GM12878 (cell line): ENCODE measurements around the gene EFHC1. TPM values are rescaled to one million over a fixed set of nuclear protein-coding genes. Genes with fewer than 3 reads are reported as not detected.

Experiments
- ATAC-seq: fragments of 200-7000 bp; cut with Tn5 transposase; 3 replicates; pipeline ENCODE4 v1.9.1; 2020; ENCODE audit warnings: mild to moderate bottlenecking, moderate library complexity
- BruUV-seq: library from RNA; stranded (reverse); fragments of 400-500 nt; replicated peaks from 2 replicates; lab custom pipeline; 2021; lab: Mats Ljungman, UMichigan
- CTCF ChIA-PET: fragments of 300-600 bp; sonication (Branson Sonifier 250); formaldehyde crosslinking; extraction: SDS; loops from one replicate; lab custom pipeline; 2021; ENCODE audit warnings: inconsistent platforms; lab: Yijun Ruan, JAX
- POLR2A ChIA-PET: fragments of 350-600 bp; formaldehyde crosslinking; extraction: SDS; loops from one replicate; lab custom pipeline; 2021; ENCODE audit warnings: inconsistent platforms; lab: Charles Lee
- RAD21 ChIA-PET: fragments of 300-600 bp; sonication (Branson Sonifier 250); formaldehyde crosslinking; loops from one replicate; lab custom pipeline; 2023; ENCODE audit warnings: antibody characterized with exemption; ENCODE audit not compliant: unreplicated experiment; lab: Charles Lee
- SMC1A ChIA-PET: fragments of 300-600 bp; sonication (Branson Sonifier 250); formaldehyde crosslinking; loops from one replicate; lab custom pipeline; 2023; ENCODE audit not compliant: unreplicated experiment, uncharacterized antibody; lab: Charles Lee
- DNase-seq: peaks from one replicate; pipeline ENCODE4 v3.0.0-alpha.2; 2011; ENCODE audit warnings: low read depth, low spot score
- FAIRE-seq: peaks from 3 replicates; lab custom pipeline; 2011; peaks lifted over from hg19 to GRCh38; lab: Jason Lieb, UNC
- H2AFZ ChIP-seq: 2 replicates; pipeline ENCODE4 v1.6.0; 2011; ENCODE audit warnings: low read depth, low read length, control low read depth; ENCODE audit not compliant: control insufficient read depth
- H3K27ac ChIP-seq: 2 replicates; pipeline ENCODE4 v1.5.1; 2011; ENCODE audit warnings: control low read depth; ENCODE audit not compliant: control insufficient read depth, insufficient read depth
- H3K27me3 ChIP-seq, 2 experiments: replicated peaks in 1 of 2; 2 replicates each; pipeline versions ENCODE4 v1.6.0 to v1.6.1; 2011; ENCODE audit warnings: low read length in 1 of 2; ENCODE audit not compliant: control insufficient read depth in 2 of 2, insufficient read depth in 2 of 2
- H3K36me3 ChIP-seq, 2 experiments: 2 replicates each; pipeline ENCODE4 v1.5.1; 2011; ENCODE audit warnings: low read length in 1 of 2; ENCODE audit not compliant: control insufficient read depth in 2 of 2, insufficient read depth in 2 of 2
- H3K4me1 ChIP-seq: 2 replicates; pipeline ENCODE4 v1.6.1; 2011; ENCODE audit warnings: mild to moderate bottlenecking, low read length, moderate library complexity, mixed read lengths; ENCODE audit not compliant: control insufficient read depth, insufficient read depth
- H3K4me2 ChIP-seq: 2 replicates; pipeline ENCODE4 v1.6.0; 2011; ENCODE audit warnings: control low read depth; ENCODE audit not compliant: control insufficient read depth, insufficient read depth
- H3K4me3 ChIP-seq: fragments of 200-600 bp; sonication (generic); 2 replicates; pipeline ENCODE4 v1.5.1; 2016
- H3K79me2 ChIP-seq: 2 replicates; pipeline ENCODE4 v1.6.0; 2011; ENCODE audit warnings: low read length; ENCODE audit not compliant: control insufficient read depth, insufficient read depth
- H3K9ac ChIP-seq: 2 replicates; pipeline ENCODE4 v1.8.0; 2011; ENCODE audit warnings: low read length, control low read depth, mixed read lengths; ENCODE audit not compliant: control insufficient read depth, insufficient read depth
- H3K9me3 ChIP-seq: replicated peaks from 3 replicates; pipeline ENCODE4 v1.5.1; 2011; ENCODE audit warnings: mild to moderate bottlenecking, low read length; ENCODE audit not compliant: control insufficient read depth, insufficient read depth
- H4K20me1 ChIP-seq: 2 replicates; pipeline ENCODE4 v1.6.0; 2011; ENCODE audit not compliant: control insufficient read depth, insufficient read depth
- CHD1 ChIP-seq: IDR thresholded peaks from 2 replicates; pipeline ENCODE4 v1.6.1; 2012; ENCODE audit warnings: low read depth, low read length, improper control_type of control experiment
- CHD4 ChIP-seq: fragments of 200-600 bp; sonication (generic); IDR thresholded peaks from 2 replicates; pipeline ENCODE4 v1.6.1; 2016; ENCODE audit warnings: mild to moderate bottlenecking
- ETV6 ChIP-seq, 2 experiments: fragments of 450-650 bp in 1 of 2; IDR thresholded peaks in 1 of 2; conservative IDR thresholded peaks in 1 of 2; 2 replicates each; pipeline ENCODE4 v1.6.1; 2014; ENCODE audit warnings: antibody characterized with exemption in 1 of 2, borderline replicate concordance in 1 of 2, low read depth in 1 of 2, mild to moderate bottlenecking in 1 of 2, moderate library complexity in 1 of 2
- HDGF ChIP-seq: fragments of 450-650 bp; IDR thresholded peaks from 2 replicates; pipeline ENCODE4 v1.6.1; 2016; ENCODE audit warnings: antibody characterized with exemption
- MXI1 ChIP-seq: fragments of 150-350 bp; IDR thresholded peaks from 2 replicates; pipeline ENCODE4 v1.6.1; 2011; ENCODE audit warnings: low read depth, mild to moderate bottlenecking, inconsistent platforms, low read length, improper control_type of control experiment
- POU2F2 ChIP-seq: IDR thresholded peaks from 3 replicates; pipeline ENCODE4 v1.6.1; 2011; ENCODE audit warnings: low read depth, mild to moderate bottlenecking, low read length, borderline replicate concordance
- RUNX3 ChIP-seq: IDR thresholded peaks from 2 replicates; pipeline ENCODE4 v1.6.1; 2012; ENCODE audit warnings: low read length, inconsistent platforms
- SUPT20H ChIP-seq: IDR thresholded peaks from 2 replicates; pipeline ENCODE4 v1.6.1; 2011; ENCODE audit warnings: low read depth, mild to moderate bottlenecking, low read length, moderate library complexity, borderline replicate concordance; ENCODE audit not compliant: control insufficient read depth
- WGBS: methylation state at CpG from one replicate; pipeline ENCODE4 v1.1.6; 2016; ENCODE audit warnings: low lambda C conversion rate; ENCODE audit not compliant: insufficient replicate concordance, insufficient coverage; ENCODE audit errors: missing lambda C conversion rate; 5-methylcytosine and 5-hydroxymethylcytosine counted together
- in situ Hi-C: fragments of 300-500 bp; cut with MboI; formaldehyde crosslinking; loops from 9 replicates; pipeline ENCODE4 v1.14.3; 2018; ENCODE audit warnings: mixed read lengths
- intact Hi-C: fragments of 100-400 bp; cut with micrococcal nuclease; formaldehyde crosslinking; loops from one replicate; pipeline ENCODE4 v1.14.2; 2022; ENCODE audit not compliant: unreplicated experiment
- polyA plus RNA-seq, 11 experiments: library from polyadenylated mRNA; depleted of rRNA in 4 of 11; unstranded in 6 of 11; stranded (reverse) in 5 of 11; fragments of >200 nt; fragmentation: Nextera tagmentation in 4 of 11; fragmentation: Illumina TruSeq in 1 of 11; extraction: Ambion mirVana in 4 of 11; extraction: Trizol in 1 of 11; gene quantifications; 1 replicate in 1 of 11; 2 replicates in 10 of 11; pipeline versions ENCODE4 v1.2.1 to v1.2.3, GENCODE V29; 2011 to 2016; ENCODE audit warnings: inconsistent platforms in 2 of 11, missing spikeins in 2 of 11, low read depth in 1 of 11
- total RNA-seq, 4 experiments: library from RNA; depleted of rRNA in 3 of 4; stranded (reverse); fragments of >200 nt in 3 of 4; fragmentation: Illumina TruSeq in 1 of 4; extraction: Trizol in 1 of 4; gene quantifications; 2 replicates each; pipeline versions ENCODE4 v1.2.1 to v1.2.3, GENCODE V29; 2013 to 2021
- TF ChIP-seq, protein P1 (sequence below): fragments of 450-650 bp; IDR thresholded peaks from 2 replicates; pipeline ENCODE4 v1.6.1; 2017; ENCODE audit warnings: mild to moderate bottlenecking
- TF ChIP-seq, protein P2 (sequence below): fragments of 150-350 bp; IDR thresholded peaks from 2 replicates; pipeline ENCODE4 v1.6.1; 2014; ENCODE audit warnings: mild to moderate bottlenecking, low read depth, low read length

Gene EFHC1
- total and polyA plus RNA-seq, 10 of the 15 experiments (the other 5 are each of a cell fraction or from before 2014, with no cell fraction given), result 5.5 to 14.5 (median 8.8) TPM

DNA sequence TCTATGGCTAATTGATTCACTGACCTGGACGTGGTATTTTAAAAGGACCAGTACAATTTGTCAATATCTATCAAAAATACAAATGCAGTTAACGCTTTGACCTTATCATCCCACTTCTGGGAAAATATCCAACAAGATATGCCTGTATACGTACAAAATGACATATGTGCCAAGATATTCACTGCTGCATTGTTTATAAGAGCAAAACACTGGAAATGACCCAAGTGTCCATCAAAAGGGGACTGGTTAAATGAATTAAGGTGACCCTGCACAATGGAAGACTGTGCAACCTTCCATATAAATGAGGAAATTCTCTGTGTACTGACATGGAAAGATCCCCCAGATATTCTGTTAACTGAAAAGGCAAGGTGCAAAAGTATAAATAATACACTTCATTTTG lies 142.8 kb downstream of the EFHC1 start:
- Histone ChIP-seq H3K4me1 (peaks cover 15% of the 10 kb centered on the region), H3K27me3 (no peaks in the 10 kb centered on the region), H3K9ac (no peak overlapping the region), H3K4me2 (no peak overlapping the region), H3K36me3 (no peaks in the 10 kb centered on the region; a peak in 2 of 4 replicates), H3K4me3 (no peak overlapping the region), H3K9me3 (no peaks in the 10 kb centered on the region), H4K20me1 (no peaks in the 10 kb centered on the region), H3K79me2 (peaks cover 26% of the 10 kb centered on the region), H2AFZ (no peak overlapping the region), H3K27ac (no peak overlapping the region)
- RAD21 ChIA-PET, result interaction anchor here (1.1 kb wide), 1 partner anchor 10 kb away, joined by 3 read pairs; no protein-coding TSS in a partner anchor
- in situ Hi-C loops, result no loop called here
- FAIRE-seq (no peak), DNase-seq (no peak), ATAC-seq (no peak)
- intact Hi-C loops, result no loop called here
- no peak for TF ChIP-seq RUNX3
- CTCF ChIA-PET, result interaction anchor here (1.5 kb wide), 1 partner anchor 13 kb away, joined by 3 read pairs; no protein-coding TSS in a partner anchor
- POLR2A ChIA-PET, result no interaction called here
- SMC1A ChIA-PET, result no interaction called here
- 66% methylated on average over 3 of the region's 3 CpGs for WGBS
- no TSS peak for BruUV-seq

DNA sequence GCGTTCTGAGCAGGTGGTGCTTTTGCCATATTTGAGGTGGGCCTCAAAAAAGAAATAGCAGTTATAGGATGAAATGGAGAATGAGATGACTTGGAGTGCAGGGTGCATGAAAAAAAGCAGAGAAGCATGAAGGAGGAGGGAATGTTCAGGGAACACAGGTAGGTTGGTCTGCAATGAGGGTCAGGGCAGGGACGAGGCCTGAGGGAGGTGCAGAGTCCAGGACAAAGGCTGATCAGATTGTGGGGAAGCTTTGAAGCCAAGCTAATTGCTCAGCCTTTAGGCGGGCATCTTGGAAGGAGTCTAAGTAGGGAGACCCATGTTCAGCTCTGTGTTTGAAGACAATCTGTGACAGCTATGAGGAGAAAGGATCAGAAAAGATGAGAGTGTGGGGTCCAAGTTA lies 144.7 kb downstream of the EFHC1 start:
- H3K36me3 ChIP-seq, result no peaks in the 10 kb centered on the region; a peak in 1 of 4 replicates
- no peak for TF ChIP-seq CHD1
- TF ChIP-seq, protein P1, sequence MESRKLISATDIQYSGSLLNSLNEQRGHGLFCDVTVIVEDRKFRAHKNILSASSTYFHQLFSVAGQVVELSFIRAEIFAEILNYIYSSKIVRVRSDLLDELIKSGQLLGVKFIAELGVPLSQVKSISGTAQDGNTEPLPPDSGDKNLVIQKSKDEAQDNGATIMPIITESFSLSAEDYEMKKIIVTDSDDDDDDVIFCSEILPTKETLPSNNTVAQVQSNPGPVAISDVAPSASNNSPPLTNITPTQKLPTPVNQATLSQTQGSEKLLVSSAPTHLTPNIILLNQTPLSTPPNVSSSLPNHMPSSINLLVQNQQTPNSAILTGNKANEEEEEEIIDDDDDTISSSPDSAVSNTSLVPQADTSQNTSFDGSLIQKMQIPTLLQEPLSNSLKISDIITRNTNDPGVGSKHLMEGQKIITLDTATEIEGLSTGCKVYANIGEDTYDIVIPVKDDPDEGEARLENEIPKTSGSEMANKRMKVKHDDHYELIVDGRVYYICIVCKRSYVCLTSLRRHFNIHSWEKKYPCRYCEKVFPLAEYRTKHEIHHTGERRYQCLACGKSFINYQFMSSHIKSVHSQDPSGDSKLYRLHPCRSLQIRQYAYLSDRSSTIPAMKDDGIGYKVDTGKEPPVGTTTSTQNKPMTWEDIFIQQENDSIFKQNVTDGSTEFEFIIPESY, result no peak
- TF ChIP-seq, protein P2, sequence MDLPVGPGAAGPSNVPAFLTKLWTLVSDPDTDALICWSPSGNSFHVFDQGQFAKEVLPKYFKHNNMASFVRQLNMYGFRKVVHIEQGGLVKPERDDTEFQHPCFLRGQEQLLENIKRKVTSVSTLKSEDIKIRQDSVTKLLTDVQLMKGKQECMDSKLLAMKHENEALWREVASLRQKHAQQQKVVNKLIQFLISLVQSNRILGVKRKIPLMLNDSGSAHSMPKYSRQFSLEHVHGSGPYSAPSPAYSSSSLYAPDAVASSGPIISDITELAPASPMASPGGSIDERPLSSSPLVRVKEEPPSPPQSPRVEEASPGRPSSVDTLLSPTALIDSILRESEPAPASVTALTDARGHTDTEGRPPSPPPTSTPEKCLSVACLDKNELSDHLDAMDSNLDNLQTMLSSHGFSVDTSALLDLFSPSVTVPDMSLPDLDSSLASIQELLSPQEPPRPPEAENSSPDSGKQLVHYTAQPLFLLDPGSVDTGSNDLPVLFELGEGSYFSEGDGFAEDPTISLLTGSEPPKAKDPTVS, result no peak
- TF ChIP-seq HDGF, result no peak
- TF ChIP-seq POU2F2, result no peak
- TF ChIP-seq CHD4, result no peak
- TF ChIP-seq SUPT20H, result no peak
- TF ChIP-seq ETV6 (conservative IDR thresholded peaks at IDR 0.05 in 1 of 2, IDR thresholded peaks at IDR 0.05 in 1 of 2; ENCODE audit: borderline replicate concordance in 1 of 2, low read depth in 1 of 2), result no peak
- TF ChIP-seq MXI1, result no peak
- intact Hi-C loops, result no loop called here
- SMC1A ChIA-PET, result interaction anchor here (1.4 kb wide), 1 partner anchor 34 kb away, joined by 4 read pairs; no protein-coding TSS in a partner anchor
- H3K27me3 ChIP-seq, result no peaks in the 10 kb centered on the region
- no TSS peak for BruUV-seq
- H3K27ac ChIP-seq, result no peak overlapping the region
- no peaks in the 10 kb centered on the region for H4K20me1 ChIP-seq
- CTCF ChIA-PET, result interaction anchor here (1.0 kb wide), 1 partner anchor 86 kb away, joined by 3 read pairs; no protein-coding TSS in a partner anchor
- H2AFZ ChIP-seq, result no peak overlapping the region
- FAIRE-seq (no peak), ATAC-seq (no peak), DNase-seq (no peak)
- RAD21 ChIA-PET, result no interaction called here
- in situ Hi-C loops, result no loop called here
- H3K4me1 ChIP-seq, result peaks cover 15% of the 10 kb centered on the region
- no peaks in the 10 kb centered on the region for H3K9me3 ChIP-seq
- POLR2A ChIA-PET, result no interaction called here
- no peak overlapping the region for H3K4me3 ChIP-seq
- H3K4me2 ChIP-seq, result no peak overlapping the region
- H3K79me2 ChIP-seq, result peaks cover 31% of the 10 kb centered on the region
- no peak overlapping the region for H3K9ac ChIP-seq
- 98% methylated on average over 3 of the region's 3 CpGs for WGBS
